HepG2 (cell line): ENCODE data around the gene DDR1. TPM values are rescaled to one million over a fixed set of nuclear protein-coding genes. Genes with fewer than 3 reads are reported as not detected.

ENCODE experiments used
- ATAC-seq: fragments of 200-7000 bp; cut with Tn5 transposase; 3 replicates; pipeline ENCODE4 v1.9.1; 2020; ENCODE audit warnings: mild to moderate bottlenecking, moderate library complexity
- BruUV-seq: library from RNA; stranded (reverse); fragments of 400-500 nt; replicated peaks from 2 replicates; lab custom pipeline; 2021; lab: Mats Ljungman, UMichigan
- CTCF ChIA-PET: fragments of 300-600 bp; formaldehyde crosslinking; extraction: SDS; loops from one replicate; lab custom pipeline; 2021; ENCODE audit warnings: low total read pairs, inconsistent platforms, low intra/inter-chr PET ratio; lab: Yijun Ruan, JAX
- POLR2A ChIA-PET: fragments of 350-600 bp; sonication (Branson Sonifier 250); formaldehyde crosslinking; loops from one replicate; lab custom pipeline; 2020; ENCODE audit warnings: antibody characterized with exemption, inconsistent platforms; lab: Yijun Ruan, JAX
- DNase-seq: peaks from one replicate; pipeline ENCODE4 v3.0.0-alpha.2; 2015; ENCODE audit warnings: low spot score
- FAIRE-seq: peaks from 3 replicates; lab custom pipeline; 2011; peaks lifted over from hg19 to GRCh38; lab: Jason Lieb, UNC
- H2AFZ ChIP-seq: one replicate; pipeline ENCODE4 v1.6.1; 2011; ENCODE audit warnings: low read length, inconsistent platforms
- H3K27ac ChIP-seq: fragments of 300-600 bp; 3 replicates; pipeline ENCODE4 v1.8.0; 2011; ENCODE audit warnings: mixed run types, mild to moderate bottlenecking, mixed read lengths, low read length, inconsistent platforms; ENCODE audit not compliant: insufficient read depth; ENCODE audit errors: extremely low read length
- H3K27me3 ChIP-seq, 2 experiments: fragments of 200-600 bp in 1 of 2; 2 replicates in 1 of 2; 3 replicates in 1 of 2; pipeline versions ENCODE4 v1.6.0 to v1.8.0; 2011; ENCODE audit warnings: low read length in 2 of 2, mild to moderate bottlenecking in 2 of 2, moderate library complexity in 2 of 2, inconsistent platforms in 1 of 2; ENCODE audit not compliant: insufficient read depth in 2 of 2, control insufficient read depth in 1 of 2
- H3K36me3 ChIP-seq, 2 experiments: fragments of 200-600 bp in 1 of 2; replicated peaks in 1 of 2; 2 replicates in 1 of 2; 3 replicates in 1 of 2; pipeline versions ENCODE4 v1.5.1 to v1.8.0; 2011; ENCODE audit warnings: low read length in 2 of 2, inconsistent platforms in 1 of 2; ENCODE audit not compliant: insufficient read depth in 2 of 2, control insufficient read depth in 1 of 2
- H3K4me1 ChIP-seq: 2 replicates; pipeline ENCODE4 v1.5.1; 2012; ENCODE audit warnings: low read length, inconsistent platforms; ENCODE audit not compliant: insufficient read depth
- H3K4me2 ChIP-seq: 2 replicates; pipeline ENCODE4 v1.6.0; 2011; ENCODE audit warnings: low read depth, low read length, inconsistent platforms
- H3K4me3 ChIP-seq, 3 experiments: fragments of 200-600 bp in 1 of 3; sonication (generic), shearing (Covaris generic) in 1 of 3; replicated peaks in 1 of 3; 2 replicates each; pipeline ENCODE4 v1.5.1; 2011 to 2016; ENCODE audit warnings: low read length in 3 of 3, inconsistent platforms in 2 of 3, low read depth in 2 of 3, mild to moderate bottlenecking in 2 of 3, control low read depth in 1 of 3, mixed read lengths in 1 of 3; ENCODE audit not compliant: insufficient read depth in 1 of 3
- H3K79me2 ChIP-seq: one replicate; pipeline ENCODE4 v1.6.1; 2011; ENCODE audit warnings: low read length, inconsistent platforms; ENCODE audit not compliant: insufficient read depth
- H3K9ac ChIP-seq: 2 replicates; pipeline ENCODE4 v1.6.0; 2011; ENCODE audit warnings: mild to moderate bottlenecking, low read depth, low read length, inconsistent platforms; ENCODE audit not compliant: insufficient read depth
- H3K9me3 ChIP-seq: 2 replicates; pipeline ENCODE4 v1.5.1; 2012; ENCODE audit warnings: mild to moderate bottlenecking, low read length
- H4K20me1 ChIP-seq: 2 replicates; pipeline ENCODE4 v1.6.0; 2011; ENCODE audit warnings: inconsistent platforms, mild to moderate bottlenecking, low read length, moderate library complexity; ENCODE audit not compliant: insufficient read depth
- HNRNPL ChIP-seq: fragments of 200-400 bp; formaldehyde crosslinking; IDR thresholded peaks from 2 replicates; pipeline ENCODE4 v1.6.1; 2017; ENCODE audit warnings: mild to moderate bottlenecking, low read depth, low read length
- HNRNPLL ChIP-seq: fragments of 200-400 bp; formaldehyde crosslinking; IDR thresholded peaks from 2 replicates; pipeline ENCODE4 v1.6.1; 2017; ENCODE audit warnings: mild to moderate bottlenecking, low read depth, low read length; ENCODE audit not compliant: poor library complexity, severe bottlenecking
- JUN ChIP-seq: sonication (generic); formaldehyde crosslinking; IDR thresholded peaks from 2 replicates; pipeline ENCODE4 v1.4.0; 2020; ENCODE audit warnings: mild to moderate bottlenecking, missing genetic modification reagents
- MED13 ChIP-seq: sonication (generic); formaldehyde crosslinking; IDR thresholded peaks from 2 replicates; pipeline ENCODE4 v1.5.0; 2020; ENCODE audit warnings: missing genetic modification reagents
- RFX1 ChIP-seq: fragments of 450-650 bp; IDR thresholded peaks from 2 replicates; pipeline ENCODE4 v1.6.1; 2017
- RFX3 ChIP-seq: IDR thresholded peaks from 2 replicates; pipeline ENCODE4 v1.6.1; 2016; ENCODE audit warnings: missing biosample characterization, missing genetic modification reagents
- SOX6 ChIP-seq, 2 experiments: fragments of 450-650 bp in 1 of 2; sonication (generic) in 1 of 2; formaldehyde crosslinking in 1 of 2; IDR thresholded peaks; 2 replicates each; pipeline versions ENCODE4 v1.4.0 to v1.6.1; 2017 to 2020; ENCODE audit warnings: antibody characterized with exemption in 1 of 2, mild to moderate bottlenecking in 1 of 2, missing genetic modification reagents in 1 of 2
- SRSF4 ChIP-seq: fragments of 200-400 bp; formaldehyde crosslinking; IDR thresholded peaks from one replicate; pipeline ENCODE4 v1.6.1; 2018; ENCODE audit warnings: mild to moderate bottlenecking, low read depth, low read length, moderate library complexity; ENCODE audit not compliant: poor library complexity, severe bottlenecking
- WGBS: methylation state at CpG from one replicate; pipeline ENCODE4 v1.1.6; 2017; ENCODE audit warnings: low lambda C conversion rate; 5-methylcytosine and 5-hydroxymethylcytosine counted together
- in situ Hi-C: cut with HindIII; loops from 2 replicates; pipeline ENCODE4 v1.10.0; 2017; ENCODE audit warnings: low pct_unique_long_range_greater_than_20kb; ENCODE audit not compliant: extremely low pct_ligation_motif_present
- intact Hi-C: fragments of 100-400 bp; cut with micrococcal nuclease; formaldehyde crosslinking; loops from one replicate; pipeline ENCODE4 v1.10.0; 2022; ENCODE audit not compliant: unreplicated experiment
- polyA plus RNA-seq, 8 experiments: library from polyadenylated mRNA; depleted of rRNA in 3 of 8; stranded (reverse) in 7 of 8; unstranded in 1 of 8; fragments of >200 nt; fragmentation: Illumina TruSeq in 4 of 8; extraction: Trizol in 4 of 8; gene quantifications; 2 replicates each; pipeline versions ENCODE4 v1.2.1 to v1.2.3, GENCODE V29; 2011 to 2016; ENCODE audit warnings: low read depth in 4 of 8, missing spikeins in 1 of 8, mixed read lengths in 1 of 8; ENCODE audit not compliant: insufficient read depth in 1 of 8
- total RNA-seq, 5 experiments: library from RNA; depleted of rRNA; stranded (reverse); fragments of >200 nt; fragmentation: Illumina TruSeq; extraction: Trizol; gene quantifications; 2 replicates each; pipeline ENCODE4 v1.2.3, GENCODE V29; 2016; ENCODE audit warnings: low read depth in 1 of 5
- TF ChIP-seq, protein P1 (sequence below): sonication (generic); formaldehyde crosslinking; IDR thresholded peaks from 2 replicates; pipeline ENCODE4 v1.5.1; 2020; ENCODE audit warnings: mild to moderate bottlenecking, missing genetic modification reagents, moderate library complexity

Gene DDR1
- total and polyA plus RNA-seq, 2 of the 13 experiments (the other 11 are each of a cell fraction or from before 2014, with no cell fraction given) = 16.7 to 20.2 TPM

GRCh38 chr6:30880698-30881252 lies 3.5 kb upstream of the DDR1 start:
- no TSS peak for BruUV-seq
- Histone ChIP-seq H3K27ac (no peak overlapping the region), H3K9me3 (no peaks in the 10 kb centered on the region), H2AFZ (no peak overlapping the region), H4K20me1 (no peaks in the 10 kb centered on the region; the same call in 1 of the 2 replicates), H3K27me3 (peaks cover 6 to 34% of the 10 kb centered on the region in 2 experiments), H3K4me1 (peaks cover 70% of the 10 kb centered on the region), H3K4me2 (peak overlapping the region; percentile 43; the same call in 1 of the 2 replicates), H3K36me3 (no peaks in the 10 kb centered on the region), H3K79me2 (peaks cover 7% of the 10 kb centered on the region), H3K4me3 (peak overlapping the region in 1 of 3 experiments; percentile 31; a peak in 1 of 6 replicates), H3K9ac (no peak overlapping the region)
- in situ Hi-C loops (no loop called here), intact Hi-C loops (no loop called here)
- FAIRE-seq (no peak), DNase-seq (no peak), ATAC-seq (no peak)
- CTCF ChIA-PET = no interaction called here
- 0 out of 2 replicates have a peak, but pooled peaks have one; percentile 22 for TF ChIP-seq HNRNPL
- TF ChIP-seq, protein P1, sequence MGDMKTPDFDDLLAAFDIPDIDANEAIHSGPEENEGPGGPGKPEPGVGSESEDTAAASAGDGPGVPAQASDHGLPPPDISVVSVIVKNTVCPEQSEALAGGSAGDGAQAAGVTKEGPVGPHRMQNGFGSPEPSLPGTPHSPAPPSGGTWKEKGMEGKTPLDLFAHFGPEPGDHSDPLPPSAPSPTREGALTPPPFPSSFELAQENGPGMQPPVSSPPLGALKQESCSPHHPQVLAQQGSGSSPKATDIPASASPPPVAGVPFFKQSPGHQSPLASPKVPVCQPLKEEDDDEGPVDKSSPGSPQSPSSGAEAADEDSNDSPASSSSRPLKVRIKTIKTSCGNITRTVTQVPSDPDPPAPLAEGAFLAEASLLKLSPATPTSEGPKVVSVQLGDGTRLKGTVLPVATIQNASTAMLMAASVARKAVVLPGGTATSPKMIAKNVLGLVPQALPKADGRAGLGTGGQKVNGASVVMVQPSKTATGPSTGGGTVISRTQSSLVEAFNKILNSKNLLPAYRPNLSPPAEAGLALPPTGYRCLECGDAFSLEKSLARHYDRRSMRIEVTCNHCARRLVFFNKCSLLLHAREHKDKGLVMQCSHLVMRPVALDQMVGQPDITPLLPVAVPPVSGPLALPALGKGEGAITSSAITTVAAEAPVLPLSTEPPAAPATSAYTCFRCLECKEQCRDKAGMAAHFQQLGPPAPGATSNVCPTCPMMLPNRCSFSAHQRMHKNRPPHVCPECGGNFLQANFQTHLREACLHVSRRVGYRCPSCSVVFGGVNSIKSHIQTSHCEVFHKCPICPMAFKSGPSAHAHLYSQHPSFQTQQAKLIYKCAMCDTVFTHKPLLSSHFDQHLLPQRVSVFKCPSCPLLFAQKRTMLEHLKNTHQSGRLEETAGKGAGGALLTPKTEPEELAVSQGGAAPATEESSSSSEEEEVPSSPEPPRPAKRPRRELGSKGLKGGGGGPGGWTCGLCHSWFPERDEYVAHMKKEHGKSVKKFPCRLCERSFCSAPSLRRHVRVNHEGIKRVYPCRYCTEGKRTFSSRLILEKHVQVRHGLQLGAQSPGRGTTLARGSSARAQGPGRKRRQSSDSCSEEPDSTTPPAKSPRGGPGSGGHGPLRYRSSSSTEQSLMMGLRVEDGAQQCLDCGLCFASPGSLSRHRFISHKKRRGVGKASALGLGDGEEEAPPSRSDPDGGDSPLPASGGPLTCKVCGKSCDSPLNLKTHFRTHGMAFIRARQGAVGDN = peak; percentile 17; the same call in 1 of the 2 replicates
- no peak for TF ChIP-seq SOX6 (IDR thresholded peaks at IDR 0.05)
- TF ChIP-seq SOX6 (CRISPR knock-in tag; IDR thresholded peaks at IDR 0.05) = 0 out of 2 replicates have a peak, but pooled peaks have one; percentile 22
- TF ChIP-seq SRSF4 = no peak
- peak; percentile 26; the same call in 1 of the 2 replicates for TF ChIP-seq RFX3 (CRISPR knock-in tag)
- TF ChIP-seq RFX1 = peak; percentile 12; the same call in 1 of the 2 replicates
- TF ChIP-seq MED13 (CRISPR knock-in tag) = no peak
- TF ChIP-seq HNRNPLL = peak; percentile 22
- no peak for TF ChIP-seq JUN (CRISPR knock-in tag)
- POLR2A ChIA-PET = interaction anchor here (5.9 kb wide), 1 partner anchor 25 kb away, joined by 45 read pairs; the partner anchor contains the start of gene GTF2H4
- WGBS = 39% methylated on average over 16 of the region's 16 CpGs
